Activated gamma-delta T cell treated with anti-CD3 and anti-CD28 coated beads, Interleukin-2, amount 50 U/mL, for 16 hours (primary cell): ENCODE data around the gene APEX1.

Experiments used
- DNase-seq: peaks from one replicate; pipeline ENCODE4 v3.0.0-alpha.2; 2020; ENCODE audit warnings: low read depth

Gene APEX1

DNA sequence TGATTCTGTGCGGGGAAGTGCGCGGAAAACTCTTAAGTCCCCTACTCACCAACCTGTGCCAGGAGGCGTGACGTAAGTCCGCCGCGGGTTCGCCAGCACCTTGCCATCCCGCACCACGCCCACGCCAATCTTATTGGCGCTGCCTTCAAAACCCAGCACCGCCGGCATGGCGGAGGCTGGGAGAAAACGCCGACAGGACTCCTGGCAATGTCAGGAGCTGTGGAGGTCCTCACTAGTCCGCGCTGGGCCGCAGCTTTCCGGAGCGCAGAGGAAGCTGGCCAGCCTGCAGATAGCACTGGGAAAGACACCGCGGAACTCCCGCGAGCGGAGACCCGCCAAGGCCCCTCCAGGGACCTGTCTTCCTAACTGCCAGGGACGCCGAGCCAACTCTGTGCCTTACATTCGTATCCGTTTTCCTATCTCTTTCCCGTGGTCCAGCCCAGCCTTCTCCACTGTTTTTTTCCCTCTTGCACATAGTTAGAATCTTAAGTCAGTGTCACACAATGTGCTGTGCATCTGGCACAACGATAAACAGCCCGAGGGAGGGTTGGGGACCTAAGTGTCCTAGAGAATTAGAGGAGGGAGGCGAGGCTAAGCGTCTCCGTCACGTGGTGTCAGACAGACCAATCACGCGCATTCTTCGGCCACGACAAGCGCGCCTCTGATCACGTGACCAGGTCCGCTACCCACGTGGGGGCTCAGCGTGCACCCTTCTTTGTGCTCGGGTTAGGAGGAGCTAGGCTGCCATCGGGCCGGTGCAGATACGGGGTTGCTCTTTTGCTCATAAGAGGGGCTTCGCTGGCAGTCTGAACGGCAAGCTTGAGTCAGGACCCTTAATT lies at the start of gene APEX1, which contains the start of gene OSGEP:
APEX1 (plus strand) TSS at position 711 of the 839 bp plus-strand sequence. CDS start 420 bp downstream, outside the sequence.
OSGEP (minus strand) TSS at position 297 of the 839 bp plus-strand sequence; CDS start at position 168, 129 bp downstream.
- peak; percentile 97 for DNase-seq

DNA sequence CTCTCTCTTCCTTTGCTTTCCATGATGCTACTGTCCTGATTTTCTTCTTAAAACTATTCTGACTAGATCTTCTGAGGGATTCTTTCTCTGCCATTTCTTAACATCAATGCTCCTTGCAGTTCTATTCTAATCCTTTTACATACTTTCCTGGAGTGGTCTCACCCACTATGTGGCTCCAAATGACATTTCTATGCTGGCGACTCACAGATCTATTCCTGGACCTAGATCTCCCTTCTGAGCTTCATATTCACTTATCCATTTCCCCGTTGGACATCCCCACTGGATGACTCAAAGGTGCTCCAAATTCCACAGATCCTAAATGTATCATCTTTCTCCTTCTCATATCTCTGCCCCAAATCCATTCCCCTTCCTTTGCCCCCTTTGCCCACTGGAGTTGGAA lies 45.8 kb upstream of the APEX1 start:
- no peak for DNase-seq

DNA sequence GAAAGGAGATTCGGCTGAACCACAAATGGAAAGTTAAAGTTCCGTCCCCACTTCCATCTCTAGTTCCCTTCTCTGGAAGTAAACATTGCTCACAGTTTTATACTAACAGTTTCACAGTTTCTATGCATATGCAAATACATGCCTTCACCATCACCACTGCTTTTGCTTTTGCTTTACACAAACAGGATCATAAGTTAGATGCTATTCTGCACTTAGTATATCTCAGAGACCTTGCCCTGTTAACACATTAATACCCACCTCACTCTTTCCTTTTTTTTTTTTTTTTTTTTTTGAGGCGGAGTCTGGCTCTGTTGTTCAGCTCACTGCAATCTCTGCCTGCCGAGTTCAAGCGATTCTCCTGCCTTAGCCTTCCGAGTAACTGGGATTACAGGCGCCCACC lies 42.6 kb upstream of the APEX1 start:
- no peak for DNase-seq

GRCh38 chr14:20412876-20413743 lies 41.9 kb upstream of the APEX1 start, which contains the start of gene TEP1:
Gene TEP1 (minus strand): TSS chr14:20413501. CDS start chr14:20408439, 5,062 bp downstream.
- DNase-seq, result peak; percentile 52

GRCh38 chr14:20413744-20414082 lies 41.3 kb upstream of the APEX1 start:
- no peak for DNase-seq

- DNase-seq, result no peak
Observed at GRCh38 chr14:20415782-20416206, 39.2 kb upstream of the APEX1 start.

GRCh38 chr14:20416223-20416622 lies 38.8 kb upstream of the APEX1 start:
- no peak for DNase-seq

- no peak for DNase-seq
Observed at GRCh38 chr14:20417250-20418186, 37.5 kb upstream of the APEX1 start.

GRCh38 chr14:20418501-20418909 lies 36.5 kb upstream of the APEX1 start:
- DNase-seq, result no peak

DNA sequence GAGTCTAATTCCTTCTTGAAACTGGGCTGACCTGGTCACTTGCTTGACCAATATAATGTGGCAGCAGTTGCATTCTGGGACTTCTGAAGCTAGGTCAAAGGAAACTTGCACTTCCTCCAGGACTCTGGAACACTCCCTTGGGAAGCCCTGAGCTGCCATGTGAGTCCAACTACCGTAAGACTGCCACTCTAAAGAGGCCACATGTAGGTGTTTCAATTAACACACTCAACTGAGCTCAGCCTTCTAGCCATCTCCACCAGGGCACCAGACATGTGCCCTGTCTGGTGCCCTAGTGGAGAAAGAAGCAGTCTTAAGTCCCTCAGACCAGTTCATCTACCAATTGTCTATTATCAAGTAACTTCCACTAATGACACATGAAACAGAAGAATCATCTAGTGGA lies 35.6 kb upstream of the APEX1 start:
- no peak for DNase-seq

DNA sequence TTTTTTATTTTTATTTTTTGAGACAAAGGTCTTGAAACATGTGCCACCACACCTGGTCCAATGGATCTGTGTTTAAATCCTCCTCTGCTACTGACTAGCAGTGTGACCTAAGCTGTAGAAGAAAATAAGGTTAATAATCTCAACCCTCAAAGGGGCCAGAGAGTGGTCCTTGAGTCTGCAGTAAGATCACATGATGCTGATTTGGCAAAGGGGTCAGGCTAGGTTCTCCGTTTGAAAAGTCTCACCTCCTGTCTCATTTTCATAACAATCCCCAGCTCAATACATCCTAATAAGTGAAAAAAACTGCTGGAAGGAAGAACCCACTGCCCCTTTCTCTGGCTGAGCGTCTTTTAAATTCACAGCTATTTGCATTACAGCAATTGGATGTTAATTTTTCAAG lies 33.8 kb upstream of the APEX1 start:
- no peak for DNase-seq

GRCh38 chr14:20422886-20423285 lies 32.1 kb upstream of the APEX1 start:
- no peak for DNase-seq

- no peak for DNase-seq
Observed at GRCh38 chr14:20424851-20425250, 30.2 kb upstream of the APEX1 start.

- DNase-seq, result no peak
Observed at GRCh38 chr14:20427231-20428009, 27.6 kb upstream of the APEX1 start.

DNA sequence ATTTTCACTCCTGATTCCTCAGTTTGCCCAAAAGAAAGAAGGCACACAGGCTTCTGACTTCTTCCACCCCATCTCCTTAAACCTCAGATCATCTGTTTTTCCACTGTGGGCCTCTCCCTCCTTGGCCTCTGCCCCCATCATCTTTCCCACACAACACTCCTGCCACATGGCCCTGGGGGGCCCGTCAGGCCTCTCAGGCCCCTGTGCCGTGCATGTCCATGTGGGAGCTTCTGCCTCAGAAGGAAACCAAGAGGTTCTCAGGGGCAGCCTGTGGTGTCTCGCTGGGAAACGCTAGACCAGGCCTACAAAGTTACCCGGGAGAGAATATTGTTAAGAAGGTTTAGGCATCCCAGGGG lies 27.0 kb upstream of the APEX1 start:
- no peak for DNase-seq

DNA sequence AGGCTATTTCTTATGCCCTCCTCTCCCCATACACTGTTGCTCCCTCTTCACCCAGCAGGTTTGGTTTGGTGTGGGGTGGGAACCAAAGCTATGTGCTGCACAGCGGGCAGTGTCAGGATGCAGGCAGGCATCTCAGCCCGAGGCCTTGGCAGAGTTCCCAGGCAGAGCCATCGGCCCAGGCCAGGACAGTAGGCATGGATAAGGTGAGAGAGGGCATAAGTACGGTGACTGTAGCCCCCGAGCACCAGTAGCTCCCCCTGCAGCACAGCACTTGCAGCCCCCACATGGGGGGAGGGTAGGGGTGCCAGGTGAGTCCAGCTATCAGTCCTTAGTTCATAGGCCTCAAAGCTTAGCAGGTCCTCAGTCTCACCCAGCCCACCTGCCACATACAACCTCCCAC lies 26.2 kb upstream of the APEX1 start:
- no peak for DNase-seq

GRCh38 chr14:20429801-20430669 lies 25.0 kb upstream of the APEX1 start:
- DNase-seq, result no peak

- DNase-seq, result no peak
Observed at GRCh38 chr14:20434701-20435581, 20.1 kb upstream of the APEX1 start.
